SW 1271 (cell line): Measurements from ENCODE around the gene KLHL25.
"Not testable (repeated sequence)": the region's sequence is repeated elsewhere in the genome, so short reads cannot be mapped to it uniquely, and the experiment has no call there.

Experiments used
- DNase-seq, 2 experiments: peaks; one replicate each; lab custom pipeline; 2025; lab: John Stamatoyannopoulos, UW

KLHL25 gene, protein sequence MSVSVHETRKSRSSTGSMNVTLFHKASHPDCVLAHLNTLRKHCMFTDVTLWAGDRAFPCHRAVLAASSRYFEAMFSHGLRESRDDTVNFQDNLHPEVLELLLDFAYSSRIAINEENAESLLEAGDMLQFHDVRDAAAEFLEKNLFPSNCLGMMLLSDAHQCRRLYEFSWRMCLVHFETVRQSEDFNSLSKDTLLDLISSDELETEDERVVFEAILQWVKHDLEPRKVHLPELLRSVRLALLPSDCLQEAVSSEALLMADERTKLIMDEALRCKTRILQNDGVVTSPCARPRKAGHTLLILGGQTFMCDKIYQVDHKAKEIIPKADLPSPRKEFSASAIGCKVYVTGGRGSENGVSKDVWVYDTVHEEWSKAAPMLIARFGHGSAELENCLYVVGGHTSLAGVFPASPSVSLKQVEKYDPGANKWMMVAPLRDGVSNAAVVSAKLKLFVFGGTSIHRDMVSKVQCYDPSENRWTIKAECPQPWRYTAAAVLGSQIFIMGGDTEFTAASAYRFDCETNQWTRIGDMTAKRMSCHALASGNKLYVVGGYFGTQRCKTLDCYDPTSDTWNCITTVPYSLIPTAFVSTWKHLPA

DNA sequence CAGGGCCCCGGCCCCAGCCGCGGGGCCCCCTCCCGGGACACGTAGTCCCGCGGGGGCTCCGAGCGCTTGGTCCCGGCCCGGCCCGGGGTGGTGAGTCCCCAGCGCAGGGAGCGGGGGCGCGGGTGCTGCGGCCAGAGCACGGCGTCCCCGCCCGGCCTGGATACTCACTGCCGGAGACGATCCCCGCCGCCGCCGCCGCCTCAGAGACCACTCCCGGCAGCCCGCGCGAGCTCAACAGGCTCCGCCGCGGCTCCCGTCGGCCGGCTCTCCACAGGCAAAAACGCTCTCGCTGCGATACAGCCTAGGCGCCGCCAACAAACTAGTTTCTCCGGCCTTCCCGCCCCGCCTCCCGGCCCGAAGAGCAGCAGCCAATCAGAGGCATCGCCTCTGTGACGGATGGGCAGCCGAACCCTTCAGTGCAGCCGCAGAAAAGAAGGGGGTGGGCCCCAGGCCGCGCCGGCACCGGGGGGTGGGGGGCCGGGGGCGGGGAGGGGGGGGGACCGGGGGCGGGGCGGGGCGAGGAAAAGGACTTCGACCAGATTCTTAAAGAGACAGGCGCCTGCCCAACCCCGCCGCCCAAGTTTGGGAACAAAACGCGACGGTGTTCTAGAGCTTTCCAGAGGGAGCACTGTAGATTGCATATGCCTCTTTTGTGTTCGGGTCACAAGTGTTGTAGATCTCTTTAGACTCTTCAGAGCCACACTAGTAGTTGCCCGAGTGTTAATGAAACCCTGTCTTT is at the start of gene KLHL25:
KLHL25 (minus strand) TSS at position 328 of the 739 bp plus-strand sequence. CDS start 25,115 bp downstream, outside the sequence.
- peak; percentile 78 to 96 for DNase-seq

DNA sequence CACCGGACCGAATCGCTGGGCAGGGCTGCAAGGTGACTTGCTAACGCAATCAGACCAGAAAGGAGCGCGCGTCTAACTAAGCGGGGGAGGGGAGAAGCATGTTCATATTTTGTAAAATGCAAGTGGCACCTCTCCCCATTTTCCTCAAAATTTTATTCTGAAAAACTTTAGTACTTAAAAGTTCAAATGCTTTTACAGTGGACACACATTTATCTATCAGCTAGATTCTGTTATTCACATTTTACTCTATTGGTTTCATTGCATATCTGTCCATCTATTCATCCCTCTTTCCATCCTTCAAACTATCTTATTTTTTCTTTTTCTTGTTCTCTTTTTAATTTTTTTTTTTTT is 46.1 kb upstream of the KLHL25 start:
- no peak for DNase-seq

DNA sequence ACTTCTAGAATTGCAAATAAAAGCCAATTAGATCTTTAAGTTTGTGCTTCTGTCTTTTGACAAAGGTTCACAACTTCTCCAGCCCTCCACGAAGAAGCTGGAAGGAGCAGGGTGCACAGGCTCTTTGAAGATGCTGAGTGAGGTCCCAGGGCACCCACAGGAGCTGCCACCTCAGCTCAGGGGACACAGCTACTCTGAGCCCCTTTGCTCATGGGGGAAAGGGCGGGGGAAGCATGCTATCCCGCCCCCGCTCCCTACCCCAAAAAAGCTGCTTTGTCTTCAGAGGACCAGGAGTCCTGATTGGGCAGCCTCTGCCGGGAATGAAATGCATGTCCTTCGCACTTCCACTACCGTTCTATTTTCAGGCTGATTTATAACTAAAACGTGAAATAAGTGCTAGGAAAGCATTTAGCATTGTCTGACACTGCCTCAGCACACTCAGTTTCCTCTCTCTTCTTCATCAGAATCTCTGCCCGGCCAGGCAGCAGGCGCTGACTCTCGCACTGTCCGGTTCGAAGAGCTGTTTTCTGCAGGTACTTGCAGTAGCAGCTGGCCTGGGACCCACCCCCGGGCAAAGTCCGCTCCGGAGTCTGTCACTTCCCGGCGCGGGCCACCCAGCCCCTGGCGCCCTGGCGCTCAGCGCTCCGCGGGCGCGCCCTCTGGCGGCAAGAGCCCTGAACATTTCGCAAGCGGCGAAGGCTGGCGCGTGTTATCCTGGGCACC is 45.5 kb upstream of the KLHL25 start:
- peak; percentile 59 to 82 for DNase-seq

DNA sequence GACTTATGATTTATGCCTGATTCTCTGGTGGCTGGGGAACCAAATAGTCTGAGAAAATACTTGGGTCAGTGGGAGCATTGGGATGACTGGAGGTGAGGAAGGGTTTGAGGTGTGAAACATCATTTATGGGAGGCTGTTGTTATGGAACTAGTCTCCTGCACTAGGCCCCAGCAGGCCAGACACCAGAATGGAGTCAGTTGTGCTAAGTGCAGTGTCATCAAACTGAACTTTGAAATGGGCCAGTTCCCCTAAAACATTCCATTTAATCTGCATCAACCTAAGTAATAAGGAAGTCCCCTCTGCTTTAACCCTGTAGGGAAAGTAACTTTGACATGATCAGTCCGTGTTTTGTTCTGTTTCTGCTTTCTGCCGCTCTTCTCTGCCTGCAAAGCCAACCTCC is 44.9 kb upstream of the KLHL25 start:
- no peak for DNase-seq

DNA sequence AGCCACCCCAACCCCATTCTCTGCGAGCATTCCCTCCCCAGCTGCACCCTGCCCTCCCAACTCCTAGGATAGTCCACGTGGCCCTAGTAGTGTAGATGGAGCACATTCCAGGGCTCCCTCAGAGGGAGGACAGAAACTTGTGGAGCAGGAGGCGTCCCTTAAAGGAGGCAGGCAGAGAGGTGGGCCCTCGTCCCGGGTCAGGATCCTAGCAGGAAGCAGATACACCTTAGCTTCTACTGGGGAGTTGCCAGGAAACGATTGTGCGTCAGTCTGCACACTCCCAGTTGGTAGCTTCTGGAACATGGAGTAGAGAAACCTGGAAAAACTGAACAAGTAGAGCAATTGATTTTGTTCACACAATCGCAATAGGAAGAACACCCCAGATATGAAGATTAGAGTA is 43.9 kb upstream of the KLHL25 start:
- no peak for DNase-seq

DNA sequence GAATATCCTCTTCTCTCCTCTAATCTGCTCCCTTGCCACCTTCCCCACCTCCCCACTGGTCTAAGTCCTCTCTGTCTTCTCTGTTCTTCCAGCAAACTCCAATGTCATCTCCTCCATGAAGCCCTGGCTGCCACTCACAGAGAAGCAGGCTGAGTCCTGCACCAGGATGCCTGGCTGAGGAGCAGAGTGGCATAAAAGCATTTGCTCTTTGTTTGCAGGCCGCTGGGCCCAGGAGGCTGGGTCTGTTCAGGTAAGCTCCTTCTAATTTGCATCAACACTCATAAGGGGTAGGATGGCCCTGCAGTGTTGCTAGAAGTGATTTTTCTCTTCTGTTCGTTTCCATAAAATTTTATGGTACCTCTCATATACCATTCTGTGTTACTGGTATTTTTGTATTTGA is 43.2 kb upstream of the KLHL25 start:
- no peak for DNase-seq

DNA sequence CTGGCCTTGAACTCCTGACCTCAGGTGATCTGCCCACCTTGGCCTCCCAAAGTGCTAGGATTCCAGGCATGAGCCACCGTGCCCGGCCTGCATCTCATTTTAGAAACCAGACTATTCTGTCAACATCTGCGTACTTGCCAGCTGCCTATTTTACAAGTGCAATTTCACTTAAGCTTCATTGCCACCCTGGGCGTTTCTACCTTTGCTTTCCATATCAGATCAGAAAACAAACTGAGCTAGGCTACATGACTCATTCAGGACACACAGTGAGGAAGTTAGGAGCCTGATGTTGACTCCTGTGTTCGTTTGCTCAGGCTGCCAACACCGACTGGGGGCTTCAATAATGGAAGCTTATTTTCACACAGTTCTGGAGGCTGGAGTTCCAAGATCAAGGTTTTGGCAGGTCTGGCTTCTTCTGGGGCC is 42.3 kb upstream of the KLHL25 start:
- no peak for DNase-seq

DNA sequence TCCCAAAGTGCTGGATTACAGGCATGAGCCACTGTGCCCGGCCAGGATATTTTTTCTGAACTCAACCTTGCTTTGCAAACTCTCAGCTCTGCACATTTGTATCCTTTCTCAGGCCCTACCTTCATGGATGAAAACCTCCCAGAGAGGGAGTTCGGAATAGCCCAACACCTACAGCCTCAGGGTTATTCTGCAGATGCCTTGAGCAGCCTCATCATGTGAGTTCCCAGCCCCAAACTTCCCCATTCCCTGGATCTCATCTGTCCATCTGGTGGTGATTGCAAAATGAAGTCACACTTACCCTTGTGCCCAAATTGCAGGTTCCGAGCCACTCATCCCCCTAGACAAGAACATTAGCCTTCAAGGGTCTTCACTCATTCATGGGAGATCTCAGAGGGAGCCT is 39.9 kb upstream of the KLHL25 start:
- DNase-seq = no peak

DNA sequence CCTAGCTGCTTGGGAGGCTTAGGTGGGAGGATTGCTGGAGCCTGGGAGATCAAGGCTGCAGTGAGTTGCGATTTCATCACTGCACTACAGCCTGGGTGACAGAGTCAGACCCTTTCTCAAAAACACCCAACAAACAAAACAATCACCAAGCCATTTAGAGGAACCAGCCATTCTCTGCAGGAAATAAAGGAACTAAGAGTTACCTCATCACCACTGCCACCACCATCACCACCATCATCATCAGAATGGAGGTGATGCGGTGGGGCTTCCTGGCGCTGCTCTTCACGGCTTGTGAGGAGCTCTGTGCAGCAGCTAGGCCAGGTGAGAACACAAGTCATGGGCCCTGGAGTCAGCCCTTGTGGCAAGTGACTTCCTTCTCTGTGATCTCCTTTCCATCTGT is 37.7 kb upstream of the KLHL25 start:
- DNase-seq = no peak

DNA sequence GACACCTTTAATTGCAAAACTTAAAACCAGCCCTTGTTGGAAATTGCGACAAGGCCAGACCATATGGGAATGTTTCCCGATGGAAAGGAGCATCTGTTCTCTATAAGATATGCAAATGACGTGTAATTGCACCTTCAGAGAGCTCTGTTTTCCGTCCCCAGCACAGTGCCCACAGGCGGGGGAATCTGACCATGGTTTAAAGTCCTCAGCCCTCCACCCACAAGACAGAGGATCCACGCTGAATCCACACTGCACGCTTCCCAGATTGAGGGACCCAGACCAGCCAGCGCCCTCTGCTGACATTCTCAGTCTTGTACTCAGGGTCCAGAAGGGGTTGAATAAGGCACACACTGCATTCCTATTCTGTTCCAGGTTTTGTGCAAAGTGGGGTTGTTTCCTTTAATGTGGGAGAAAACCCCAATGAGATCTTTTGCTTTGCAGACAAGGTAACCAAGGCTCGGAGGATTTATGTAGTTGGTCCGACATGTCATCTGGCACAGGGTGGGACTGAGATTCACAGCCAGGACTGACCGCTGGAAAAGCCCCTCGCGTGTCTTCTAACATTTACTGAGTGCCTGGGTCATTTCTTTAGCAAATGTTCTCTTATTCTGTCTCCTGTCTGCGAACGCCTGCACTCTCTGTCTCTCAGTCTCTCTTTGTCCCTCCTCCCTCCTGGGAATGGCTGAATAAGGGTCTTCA is 36.8 kb upstream of the KLHL25 start:
- peak in 1 of 2 experiments; percentile 33 for DNase-seq

DNA sequence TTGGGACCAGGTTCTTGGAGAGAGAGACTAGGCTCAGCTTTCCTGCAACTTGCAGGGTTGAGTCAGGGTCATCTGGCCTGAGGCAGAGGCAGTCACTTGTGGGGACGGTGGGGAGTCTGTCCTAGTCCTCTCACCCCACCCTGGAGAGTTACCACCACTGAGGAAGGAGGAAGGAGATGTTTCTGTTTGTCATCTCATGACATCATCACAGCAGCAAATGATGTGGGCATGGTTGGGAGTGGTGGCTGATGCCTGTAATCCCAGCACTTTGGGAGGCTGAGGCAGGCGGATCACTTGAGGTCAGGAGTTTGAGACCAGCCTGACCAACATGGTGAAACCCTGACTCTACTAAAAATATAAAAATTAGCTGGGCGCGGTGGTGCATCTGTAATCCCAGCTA is 35.0 kb upstream of the KLHL25 start:
- DNase-seq = not testable (repeated sequence)

DNA sequence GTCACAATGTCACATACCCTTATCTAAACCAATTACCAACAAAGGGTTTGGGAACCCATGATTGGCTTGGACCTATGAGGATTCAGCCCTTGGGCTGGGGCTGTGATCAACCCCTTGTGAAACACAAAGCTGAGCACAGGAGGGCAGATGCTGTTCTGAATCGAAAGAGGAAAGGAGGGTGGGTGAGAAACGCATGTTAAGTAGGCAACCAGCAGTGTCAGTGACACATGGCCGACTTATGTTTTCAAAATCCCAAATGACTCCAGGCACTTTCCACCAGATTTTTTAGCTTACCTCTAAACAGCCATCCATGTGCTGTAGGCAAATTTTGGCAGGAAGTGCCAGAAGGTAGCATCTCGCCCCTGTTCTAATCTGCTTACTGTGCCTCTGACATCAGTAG is 34.1 kb upstream of the KLHL25 start:
- no peak for DNase-seq

DNA sequence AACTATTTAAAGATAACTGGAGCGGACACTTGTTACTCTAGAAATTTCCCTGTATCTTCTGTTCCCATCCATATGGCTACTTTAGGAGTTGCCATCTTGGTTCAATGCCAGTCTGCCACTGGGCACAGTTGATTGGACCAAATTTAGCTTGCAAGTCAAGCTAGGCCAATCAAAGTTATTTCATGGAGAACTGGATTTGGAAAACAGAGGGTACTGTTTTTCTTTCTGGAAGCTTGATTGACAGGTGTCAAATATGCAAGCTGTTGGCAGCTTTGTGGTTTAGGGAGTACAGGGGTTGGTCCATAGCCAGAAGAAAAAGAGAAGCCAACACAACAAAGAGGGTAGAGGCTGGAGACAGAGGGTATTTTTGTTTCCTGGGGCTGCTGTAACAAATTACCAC is 33.4 kb upstream of the KLHL25 start:
- no peak for DNase-seq

DNA sequence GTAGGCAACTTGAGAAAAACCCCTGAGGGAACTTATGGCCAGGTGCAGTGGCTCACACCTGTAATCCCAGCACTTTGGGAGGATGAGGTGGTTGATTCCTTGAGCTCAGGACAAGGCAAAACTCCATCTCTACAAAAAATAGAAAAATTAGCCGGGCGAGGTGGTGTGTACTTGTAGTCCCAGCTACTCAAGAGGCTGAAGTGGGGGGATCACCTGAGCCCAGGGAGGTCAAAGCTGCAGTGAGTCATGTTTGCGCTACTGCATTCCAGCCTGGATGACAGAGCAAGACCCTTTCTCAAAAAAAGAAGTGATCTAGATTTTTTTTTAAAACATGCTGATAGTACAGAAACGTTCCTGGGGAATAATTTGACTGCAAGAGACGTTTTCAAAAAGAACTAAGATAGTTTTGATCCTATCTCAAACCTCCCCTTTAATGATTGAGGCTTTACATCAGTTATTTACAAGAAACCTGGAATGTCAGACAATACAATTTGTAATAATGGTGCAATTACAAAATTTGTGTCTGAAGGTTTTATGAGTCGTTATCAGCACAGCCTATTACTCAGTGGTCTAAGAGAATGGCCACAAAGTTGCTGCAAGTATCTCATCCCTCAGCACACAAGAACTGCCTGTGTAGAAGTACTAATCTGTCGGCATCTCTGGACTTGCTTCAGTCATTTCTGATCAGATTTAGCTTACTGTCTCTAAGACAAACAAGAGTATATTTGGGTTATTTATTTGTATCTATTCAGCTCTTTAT is 32.2 kb upstream of the KLHL25 start:
- DNase-seq = no peak

DNA sequence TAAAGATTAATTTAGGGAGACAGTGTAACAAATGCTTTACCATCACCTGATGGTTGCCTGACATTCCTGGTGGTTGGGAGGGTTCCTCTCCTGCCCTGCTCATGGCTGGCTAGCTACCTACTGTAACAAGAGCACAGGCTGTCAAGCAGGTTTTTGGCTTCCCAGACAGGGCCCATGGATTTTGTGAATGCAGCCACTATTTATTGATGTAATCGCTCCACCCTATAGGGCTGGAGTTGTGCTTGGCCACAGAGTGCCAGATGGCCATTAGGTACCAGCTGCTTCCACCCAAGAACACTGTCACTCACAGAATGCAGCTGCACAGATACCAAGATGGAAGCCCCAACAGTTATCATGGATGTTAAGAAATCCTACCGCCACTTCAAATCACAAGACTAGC is 31.0 kb upstream of the KLHL25 start:
- no peak for DNase-seq

DNA sequence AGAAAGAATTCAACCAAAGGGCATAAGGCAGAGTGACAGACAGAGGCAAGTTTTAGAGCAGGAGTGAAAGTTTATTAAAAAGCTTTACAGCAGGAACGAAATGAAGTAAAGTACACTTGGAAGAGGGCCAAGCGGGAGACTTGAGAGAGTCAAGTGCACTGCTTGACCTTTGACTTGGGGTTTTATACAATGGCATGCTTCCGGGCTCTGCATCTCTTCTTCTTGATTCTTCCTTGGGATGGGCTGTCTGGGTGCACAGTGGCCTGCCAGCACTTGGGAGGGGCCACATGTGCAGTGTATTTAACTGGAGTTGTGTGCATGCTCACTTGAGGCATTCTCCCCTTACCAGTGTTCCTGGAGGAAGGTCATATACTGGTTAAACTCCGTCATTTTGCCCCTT is 30.4 kb upstream of the KLHL25 start:
- DNase-seq = no peak

DNA sequence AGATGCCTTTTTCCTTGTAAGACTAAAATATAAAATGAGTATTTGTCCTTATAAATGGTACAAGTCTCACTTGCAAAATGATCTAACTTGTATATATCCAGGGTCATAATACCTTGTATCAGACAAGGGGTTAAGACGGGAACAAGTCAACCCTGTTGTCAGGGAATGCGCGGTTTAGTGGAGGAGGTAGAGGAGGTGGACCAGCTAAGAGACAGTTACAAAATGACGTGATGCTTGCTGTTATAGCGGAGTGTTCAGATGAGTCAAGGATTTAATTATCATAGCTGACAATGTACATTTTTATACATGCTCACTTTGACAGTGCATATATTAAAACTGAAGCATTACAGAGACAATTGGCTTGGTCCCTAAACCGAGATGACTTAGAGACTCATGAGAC is 26.8 kb upstream of the KLHL25 start:
- no peak for DNase-seq

DNA sequence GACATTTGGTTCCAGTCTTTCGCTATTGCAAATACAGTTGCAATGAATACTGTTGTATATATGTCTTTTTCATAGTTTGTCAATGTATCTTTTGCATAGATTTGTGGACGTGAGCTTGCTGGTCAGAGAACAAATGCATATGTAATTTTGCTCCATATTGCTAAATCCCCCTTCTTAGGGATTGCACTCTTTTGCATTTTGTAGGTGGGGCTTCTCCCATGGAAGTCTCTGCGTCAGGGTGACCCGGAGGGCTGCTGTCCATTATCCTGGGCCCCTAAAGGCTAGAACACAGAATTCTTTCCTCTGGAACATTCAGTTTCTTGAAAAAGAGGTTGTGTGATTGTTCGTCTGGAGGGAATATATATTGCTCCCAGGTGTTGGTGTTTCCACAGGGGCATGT is 25.2 kb upstream of the KLHL25 start:
- no peak for DNase-seq

DNA sequence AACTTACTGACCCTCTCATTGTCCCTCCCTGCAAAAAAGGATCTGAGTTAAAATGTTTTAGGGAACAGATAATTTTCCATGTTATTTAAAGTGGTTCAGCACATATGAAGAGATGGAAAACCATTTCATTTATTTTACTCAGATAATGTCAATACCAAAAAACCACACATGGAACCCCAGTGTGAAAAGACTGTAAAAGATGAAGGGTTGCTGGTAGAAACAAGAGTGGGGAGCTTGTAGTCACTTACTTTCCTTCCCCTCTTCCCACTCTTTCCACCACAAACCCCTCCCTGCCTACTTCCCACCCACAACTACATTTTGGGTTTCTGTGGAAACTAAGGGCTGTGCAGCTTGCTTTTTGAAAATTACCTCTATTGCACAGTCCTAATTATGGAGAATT is 18.5 kb upstream of the KLHL25 start:
- DNase-seq = no peak

DNA sequence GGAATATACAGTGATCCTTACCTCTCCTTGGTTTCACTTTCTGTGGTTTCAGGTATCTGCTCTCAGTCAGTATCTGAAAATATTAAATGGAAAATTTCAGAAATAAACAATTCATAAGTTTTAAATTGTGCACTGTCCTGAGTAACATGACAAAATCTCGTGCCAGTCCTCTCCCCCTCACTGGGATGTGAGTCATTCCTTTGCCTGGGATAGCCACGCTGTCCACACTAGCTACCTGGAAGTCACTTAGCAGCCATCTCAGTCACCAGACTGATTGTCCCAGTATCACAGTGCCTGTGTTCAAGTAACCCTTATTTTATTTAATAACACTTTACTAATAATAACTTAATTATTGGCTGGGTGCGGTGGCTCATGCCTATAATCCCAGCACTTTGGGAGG is 15.3 kb upstream of the KLHL25 start:
- no peak for DNase-seq

DNA sequence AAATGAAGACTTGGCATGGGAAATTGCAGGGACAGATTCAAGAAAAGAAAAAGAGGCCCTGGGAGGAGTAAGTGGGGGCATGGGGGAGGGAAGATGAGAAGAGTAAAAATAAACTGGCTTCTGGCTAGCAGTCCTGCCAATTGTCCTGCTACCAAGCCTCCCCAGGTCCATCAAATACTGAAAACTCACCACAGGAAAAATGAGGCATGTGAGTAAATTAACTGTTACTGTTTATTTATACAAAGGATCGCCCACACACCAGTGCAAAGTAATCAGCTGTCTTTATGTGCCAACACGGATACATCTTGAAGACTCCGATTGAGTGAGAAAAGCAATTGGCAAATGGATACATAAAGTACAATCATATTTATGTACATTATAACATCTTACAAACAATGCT is 10.7 kb upstream of the KLHL25 start:
- no peak for DNase-seq
